ENCODE results near the gene ZNF430. TPM values are rescaled to one million over a fixed set of nuclear protein-coding genes. Genes with fewer than 3 reads are reported as not detected.

ZNF430 gene
- total RNA-seq, 1 experiment from 2014 or later, result 6.4 TPM

GRCh38 chr19:21047716-21048115 lies 27.3 kb downstream of the ZNF430 start:
- in situ Hi-C loops (cut with HindIII; ENCODE audit: low pct_unique_long_range_greater_than_20kb, low sequenced_read_pairs), result no loop called here
- CTCF ChIA-PET, result no interaction called here
- H3K36me3 ChIP-seq (ENCODE audit: control insufficient read depth, insufficient read depth, low read length), result no peaks in the 10 kb centered on the region

DNA sequence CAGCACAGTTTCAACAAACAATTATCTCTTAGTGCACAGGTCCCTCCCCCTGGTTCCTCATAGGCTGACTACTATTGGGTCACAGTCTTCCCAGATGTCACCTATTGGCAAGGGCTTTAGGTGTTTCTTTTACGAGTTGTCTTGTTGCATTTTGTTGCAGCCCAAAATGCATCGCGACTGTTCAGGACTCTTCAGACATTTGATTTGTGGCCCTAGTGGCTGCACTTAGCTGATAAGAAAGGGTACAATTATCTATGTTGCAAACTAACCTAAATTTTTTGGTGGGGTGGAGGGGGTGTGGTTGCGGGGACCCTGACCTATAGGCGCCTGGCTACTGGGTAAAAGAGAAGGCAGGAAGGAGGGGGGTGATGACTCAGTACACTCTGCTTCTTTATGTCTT lies 32.4 kb downstream of the ZNF430 start:
- CTCF ChIA-PET, result no interaction called here
- Histone ChIP-seq H3K27me3 (ENCODE audit: control insufficient read depth, insufficient read depth, low read length) (no peaks in the 10 kb centered on the region), H3K36me3 (ENCODE audit: control insufficient read depth, insufficient read depth, low read length) (no peaks in the 10 kb centered on the region), H3K9me3 (ENCODE audit: control insufficient read depth, insufficient read depth, low read depth, low read length) (peaks cover 4% of the 10 kb centered on the region; the same call in 1 of the 2 replicates), H3K4me3 (ENCODE audit: low read depth in 2 of 2, low read length in 2 of 2) (no peak overlapping the region), H3K4me1 (ENCODE audit: control insufficient read depth, insufficient read depth, low read length) (no peaks in the 10 kb centered on the region), H3K27ac (ENCODE audit: low read length) (no peak overlapping the region)
- BruUV-seq (replicated peaks), result no TSS peak
- POLR2A ChIA-PET, result no interaction called here
- intact Hi-C loops (cut with micrococcal nuclease; ENCODE audit: unreplicated experiment), result no loop called here
- DNase-seq (ENCODE audit: low read depth, low spot score) (no peak), ATAC-seq (no peak)
- in situ Hi-C loops (cut with HindIII; ENCODE audit: low pct_unique_long_range_greater_than_20kb, low sequenced_read_pairs), result no loop called here
- TF ChIP-seq, protein P1, sequence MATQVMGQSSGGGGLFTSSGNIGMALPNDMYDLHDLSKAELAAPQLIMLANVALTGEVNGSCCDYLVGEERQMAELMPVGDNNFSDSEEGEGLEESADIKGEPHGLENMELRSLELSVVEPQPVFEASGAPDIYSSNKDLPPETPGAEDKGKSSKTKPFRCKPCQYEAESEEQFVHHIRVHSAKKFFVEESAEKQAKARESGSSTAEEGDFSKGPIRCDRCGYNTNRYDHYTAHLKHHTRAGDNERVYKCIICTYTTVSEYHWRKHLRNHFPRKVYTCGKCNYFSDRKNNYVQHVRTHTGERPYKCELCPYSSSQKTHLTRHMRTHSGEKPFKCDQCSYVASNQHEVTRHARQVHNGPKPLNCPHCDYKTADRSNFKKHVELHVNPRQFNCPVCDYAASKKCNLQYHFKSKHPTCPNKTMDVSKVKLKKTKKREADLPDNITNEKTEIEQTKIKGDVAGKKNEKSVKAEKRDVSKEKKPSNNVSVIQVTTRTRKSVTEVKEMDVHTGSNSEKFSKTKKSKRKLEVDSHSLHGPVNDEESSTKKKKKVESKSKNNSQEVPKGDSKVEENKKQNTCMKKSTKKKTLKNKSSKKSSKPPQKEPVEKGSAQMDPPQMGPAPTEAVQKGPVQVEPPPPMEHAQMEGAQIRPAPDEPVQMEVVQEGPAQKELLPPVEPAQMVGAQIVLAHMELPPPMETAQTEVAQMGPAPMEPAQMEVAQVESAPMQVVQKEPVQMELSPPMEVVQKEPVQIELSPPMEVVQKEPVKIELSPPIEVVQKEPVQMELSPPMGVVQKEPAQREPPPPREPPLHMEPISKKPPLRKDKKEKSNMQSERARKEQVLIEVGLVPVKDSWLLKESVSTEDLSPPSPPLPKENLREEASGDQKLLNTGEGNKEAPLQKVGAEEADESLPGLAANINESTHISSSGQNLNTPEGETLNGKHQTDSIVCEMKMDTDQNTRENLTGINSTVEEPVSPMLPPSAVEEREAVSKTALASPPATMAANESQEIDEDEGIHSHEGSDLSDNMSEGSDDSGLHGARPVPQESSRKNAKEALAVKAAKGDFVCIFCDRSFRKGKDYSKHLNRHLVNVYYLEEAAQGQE (IDR thresholded peaks at IDR 0.05; ENCODE audit: insufficient read depth in 1 of 2, low read depth in 2 of 2, low read length in 1 of 2), result no peak
- TF ChIP-seq, protein P2, sequence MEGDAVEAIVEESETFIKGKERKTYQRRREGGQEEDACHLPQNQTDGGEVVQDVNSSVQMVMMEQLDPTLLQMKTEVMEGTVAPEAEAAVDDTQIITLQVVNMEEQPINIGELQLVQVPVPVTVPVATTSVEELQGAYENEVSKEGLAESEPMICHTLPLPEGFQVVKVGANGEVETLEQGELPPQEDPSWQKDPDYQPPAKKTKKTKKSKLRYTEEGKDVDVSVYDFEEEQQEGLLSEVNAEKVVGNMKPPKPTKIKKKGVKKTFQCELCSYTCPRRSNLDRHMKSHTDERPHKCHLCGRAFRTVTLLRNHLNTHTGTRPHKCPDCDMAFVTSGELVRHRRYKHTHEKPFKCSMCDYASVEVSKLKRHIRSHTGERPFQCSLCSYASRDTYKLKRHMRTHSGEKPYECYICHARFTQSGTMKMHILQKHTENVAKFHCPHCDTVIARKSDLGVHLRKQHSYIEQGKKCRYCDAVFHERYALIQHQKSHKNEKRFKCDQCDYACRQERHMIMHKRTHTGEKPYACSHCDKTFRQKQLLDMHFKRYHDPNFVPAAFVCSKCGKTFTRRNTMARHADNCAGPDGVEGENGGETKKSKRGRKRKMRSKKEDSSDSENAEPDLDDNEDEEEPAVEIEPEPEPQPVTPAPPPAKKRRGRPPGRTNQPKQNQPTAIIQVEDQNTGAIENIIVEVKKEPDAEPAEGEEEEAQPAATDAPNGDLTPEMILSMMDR (IDR thresholded peaks at IDR 0.05), result no peak
- TF ChIP-seq SIN3A (IDR thresholded peaks at IDR 0.05; ENCODE audit: borderline replicate concordance, insufficient read depth, low read depth, low read length) (no peak), TCF7L2 (IDR thresholded peaks at IDR 0.05; ENCODE audit: low read depth, low read length) (no peak), POLR2AphosphoS5 (IDR thresholded peaks at IDR 0.05; ENCODE audit: low read depth, low read length) (no peak)

More at GRCh38 chr19:21047716-21048115, 27.3 kb downstream of the ZNF430 start:
- TF ChIP-seq, protein P2 (IDR thresholded peaks at IDR 0.05), result no peak
- TF ChIP-seq POLR2AphosphoS5 (IDR thresholded peaks at IDR 0.05; ENCODE audit: low read depth, low read length) (no peak), TCF7L2 (IDR thresholded peaks at IDR 0.05; ENCODE audit: low read depth, low read length) (no peak)
- no TSS peak for BruUV-seq (replicated peaks)
- Histone ChIP-seq H3K9me3 (ENCODE audit: control insufficient read depth, insufficient read depth, low read depth, low read length) (no peaks in the 10 kb centered on the region; the same call in 1 of the 2 replicates), H3K4me3 (ENCODE audit: low read depth in 2 of 2, low read length in 2 of 2) (no peak overlapping the region), H3K27me3 (ENCODE audit: control insufficient read depth, insufficient read depth, low read length) (no peaks in the 10 kb centered on the region), H3K27ac (ENCODE audit: low read length) (no peak overlapping the region), H3K4me1 (ENCODE audit: control insufficient read depth, insufficient read depth, low read length) (no peaks in the 10 kb centered on the region)
- ATAC-seq (no peak), DNase-seq (ENCODE audit: low read depth, low spot score) (no peak)
- POLR2A ChIA-PET, result no interaction called here
- intact Hi-C loops (cut with micrococcal nuclease; ENCODE audit: unreplicated experiment), result no loop called here

All from Panc1 (cell line).